DND-41 (cell line): Measurements from ENCODE around the gene SLC44A1.

Experiments
- ATAC-seq: fragments of 200-7000 bp; cut with Tn5 transposase; 3 replicates; pipeline ENCODE4 v1.9.1; 2021; ENCODE audit warnings: low read depth; ENCODE audit not compliant: insufficient read depth
- DNase-seq: peaks from one replicate; pipeline ENCODE4 v3.0.0-alpha.2; 2020
- H2AFZ ChIP-seq: 2 replicates; pipeline ENCODE4 v1.6.0; 2012; ENCODE audit warnings: low read depth, low read length
- H3K27ac ChIP-seq: 2 replicates; pipeline ENCODE4 v1.5.1; 2012; ENCODE audit warnings: low read length, inconsistent platforms
- H3K27me3 ChIP-seq: fragments of 200-600 bp; sonication (generic); 2 replicates; pipeline ENCODE4 v1.6.0; 2012; ENCODE audit warnings: low read length, mild to moderate bottlenecking, inconsistent platforms; ENCODE audit not compliant: insufficient read depth, poor library complexity
- H3K36me3 ChIP-seq: 2 replicates; pipeline ENCODE4 v1.5.1; 2012; ENCODE audit warnings: low read length, inconsistent platforms; ENCODE audit not compliant: insufficient read depth
- H3K4me1 ChIP-seq: 2 replicates; pipeline ENCODE4 v1.5.1; 2012; ENCODE audit warnings: mild to moderate bottlenecking, low read length; ENCODE audit not compliant: insufficient read depth
- H3K4me2 ChIP-seq: 2 replicates; pipeline ENCODE4 v1.6.0; 2012; ENCODE audit warnings: mild to moderate bottlenecking, moderate library complexity, low read length, inconsistent platforms; ENCODE audit not compliant: insufficient read depth
- H3K4me3 ChIP-seq, 2 experiments: fragments of 200-600 bp in 1 of 2; shearing (Covaris generic) in 1 of 2; 2 replicates each; pipeline ENCODE4 v1.5.1; 2012 to 2016; ENCODE audit warnings: inconsistent platforms in 2 of 2, low read length in 2 of 2, mild to moderate bottlenecking in 2 of 2, low read depth in 1 of 2, moderate library complexity in 1 of 2
- H3K79me2 ChIP-seq: 2 replicates; pipeline ENCODE4 v1.6.0; 2012; ENCODE audit warnings: low read length, inconsistent platforms; ENCODE audit not compliant: insufficient read depth
- H3K9ac ChIP-seq: 2 replicates; pipeline ENCODE4 v1.6.0; 2012; ENCODE audit warnings: low read depth, mild to moderate bottlenecking, inconsistent platforms, low read length, moderate library complexity
- H3K9me3 ChIP-seq: 2 replicates; pipeline ENCODE4 v1.5.1; 2012; ENCODE audit warnings: low read length, moderate library complexity, mild to moderate bottlenecking, inconsistent platforms; ENCODE audit not compliant: insufficient read depth, severe bottlenecking
- H4K20me1 ChIP-seq: 2 replicates; pipeline ENCODE4 v1.6.0; 2012; ENCODE audit warnings: low read length; ENCODE audit not compliant: insufficient read depth
- CTCF ChIP-seq: IDR thresholded peaks from 2 replicates; pipeline ENCODE4 v1.5.1; 2012; ENCODE audit warnings: borderline replicate concordance, low read length, moderate library complexity, mild to moderate bottlenecking; ENCODE audit not compliant: poor library complexity, severe bottlenecking; ENCODE audit errors: extremely low read depth
- EZH2 ChIP-seq: IDR thresholded peaks from 3 replicates; pipeline ENCODE4 v1.6.1; 2012; ENCODE audit warnings: borderline replicate concordance, low read depth, mild to moderate bottlenecking, moderate library complexity, low read length, inconsistent platforms; ENCODE audit not compliant: severe bottlenecking

SLC44A1 gene

GRCh38 chr9:105452185-105452584 lies 207.7 kb downstream of the SLC44A1 start:
- Histone ChIP-seq H2AFZ (no peak overlapping the region), H3K4me2 (no peak overlapping the region), H3K4me3 (no peak overlapping the region), H4K20me1 (no peaks in the 10 kb centered on the region; the same call in 1 of the 2 replicates), H3K27me3 (no peaks in the 10 kb centered on the region), H3K4me1 (peaks cover 26% of the 10 kb centered on the region), H3K27ac (no peak overlapping the region), H3K9me3 (no peaks in the 10 kb centered on the region), H3K79me2 (peaks cover 49% of the 10 kb centered on the region), H3K9ac (no peak overlapping the region), H3K36me3 (no peaks in the 10 kb centered on the region; the same call in 1 of the 2 replicates)
- ATAC-seq (no peak), DNase-seq (no peak)
- TF ChIP-seq CTCF (no peak), EZH2 (no peak)

GRCh38 chr9:105455836-105456475 lies 211.5 kb downstream of the SLC44A1 start:
- peaks cover 8% of the 10 kb centered on the region for H3K36me3 ChIP-seq
- ATAC-seq: no peak
- H2AFZ ChIP-seq: no peak overlapping the region
- no peak overlapping the region for H3K4me2 ChIP-seq
- peaks cover 4% of the 10 kb centered on the region for H3K4me1 ChIP-seq
- H3K27me3 ChIP-seq: no peaks in the 10 kb centered on the region
- no peak overlapping the region for H3K4me3 ChIP-seq
- no peak overlapping the region for H3K27ac ChIP-seq
- DNase-seq: no peak
- H4K20me1 ChIP-seq: no peaks in the 10 kb centered on the region; the same call in 1 of the 2 replicates
- no peak overlapping the region for H3K9ac ChIP-seq
- peaks cover 10% of the 10 kb centered on the region for H3K9me3 ChIP-seq
- H3K79me2 ChIP-seq: peaks cover 46% of the 10 kb centered on the region
- TF ChIP-seq CTCF (no peak), EZH2 (no peak)

- Histone ChIP-seq H4K20me1 (no peaks in the 10 kb centered on the region), H3K79me2 (peaks cover 39% of the 10 kb centered on the region), H3K4me2 (no peak overlapping the region), H2AFZ (no peak overlapping the region), H3K36me3 (peaks cover 8% of the 10 kb centered on the region), H3K27ac (no peak overlapping the region), H3K27me3 (no peaks in the 10 kb centered on the region), H3K9me3 (peaks cover 10% of the 10 kb centered on the region), H3K4me1 (no peaks in the 10 kb centered on the region), H3K9ac (no peak overlapping the region), H3K4me3 (no peak overlapping the region)
- no peak for TF ChIP-seq EZH2
- no peak for TF ChIP-seq CTCF
- no peak for DNase-seq
- no peak for ATAC-seq
Measured at GRCh38 chr9:105457560-105458294, 213.3 kb downstream of the SLC44A1 start.

GRCh38 chr9:105458404-105458803 lies 214.0 kb downstream of the SLC44A1 start:
- Histone ChIP-seq H3K4me1 (no peaks in the 10 kb centered on the region), H3K36me3 (peaks cover 8% of the 10 kb centered on the region), H3K4me2 (no peak overlapping the region), H3K9me3 (peaks cover 10% of the 10 kb centered on the region), H3K27ac (no peak overlapping the region), H4K20me1 (no peaks in the 10 kb centered on the region), H3K4me3 (no peak overlapping the region), H3K27me3 (no peaks in the 10 kb centered on the region), H2AFZ (no peak overlapping the region), H3K79me2 (peaks cover 39% of the 10 kb centered on the region), H3K9ac (no peak overlapping the region)
- TF ChIP-seq CTCF (no peak), EZH2 (no peak)
- ATAC-seq (no peak), DNase-seq (no peak)
